H9 (cell line): ENCODE data around the gene GIPC2. TPM values are rescaled to one million over a fixed set of nuclear protein-coding genes. Genes with fewer than 3 reads are reported as not detected.

Experiments used
- DNase-seq: peaks from one replicate; pipeline ENCODE4 v3.0.0-alpha.2; 2017
- H2AFZ ChIP-seq: one replicate; pipeline ENCODE4 v1.6.1; 2013; ENCODE audit warnings: mild to moderate bottlenecking, low read length, control low read depth, moderate library complexity
- H2AK5ac ChIP-seq: 2 replicates; pipeline ENCODE4 v1.6.1; 2013; ENCODE audit warnings: low read length, control low read depth, mixed read lengths; ENCODE audit not compliant: insufficient read length
- H2BK120ac ChIP-seq: one replicate; pipeline ENCODE4 v1.6.1; 2013; ENCODE audit warnings: low read depth, mild to moderate bottlenecking, low read length, control low read depth, inconsistent platforms; ENCODE audit not compliant: poor library complexity, severe bottlenecking
- H2BK12ac ChIP-seq: 2 replicates; pipeline ENCODE4 v1.6.1; 2013; ENCODE audit warnings: low read length, control low read depth, mixed read lengths, low read depth; ENCODE audit not compliant: insufficient read length
- H2BK15ac ChIP-seq: 2 replicates; pipeline ENCODE4 v1.6.1; 2013; ENCODE audit warnings: low read depth, low read length, control low read depth
- H2BK20ac ChIP-seq: one replicate; pipeline ENCODE4 v1.6.1; 2013; ENCODE audit warnings: low read depth, mild to moderate bottlenecking, low read length, control low read depth, inconsistent platforms; ENCODE audit not compliant: poor library complexity, severe bottlenecking
- H2BK5ac ChIP-seq: 2 replicates; pipeline ENCODE4 v1.6.1; 2013; ENCODE audit warnings: low read length, control low read depth, mixed read lengths; ENCODE audit not compliant: insufficient read length
- H3K14ac ChIP-seq: 2 replicates; pipeline ENCODE4 v1.6.1; 2013; ENCODE audit warnings: low read length, control low read depth; ENCODE audit not compliant: insufficient read depth
- H3K18ac ChIP-seq: 2 replicates; pipeline ENCODE4 v1.6.1; 2013; ENCODE audit warnings: low read depth, mild to moderate bottlenecking, mixed read lengths, low read length, control low read depth; ENCODE audit not compliant: insufficient read length
- H3K23ac ChIP-seq: 2 replicates; pipeline ENCODE4 v1.6.1; 2013; ENCODE audit warnings: low read length, control low read depth, mixed read lengths, low read depth; ENCODE audit not compliant: insufficient read length
- H3K23me2 ChIP-seq: 2 replicates; pipeline ENCODE4 v1.6.1; 2013; ENCODE audit warnings: low read depth, mild to moderate bottlenecking, mixed read lengths, low read length, control low read depth; ENCODE audit not compliant: insufficient read length, poor library complexity, severe bottlenecking
- H3K27ac ChIP-seq: 2 replicates; pipeline ENCODE4 v1.5.1; 2013; ENCODE audit warnings: low read length, control low read depth, mixed read lengths, low read depth; ENCODE audit not compliant: insufficient read length
- H3K27me3 ChIP-seq: 2 replicates; pipeline ENCODE4 v1.6.1; 2013; ENCODE audit warnings: low read length, control low read depth, inconsistent platforms; ENCODE audit not compliant: insufficient read depth
- H3K4ac ChIP-seq: 2 replicates; pipeline ENCODE4 v1.6.1; 2013; ENCODE audit warnings: low read depth, mild to moderate bottlenecking, control low read depth, inconsistent platforms, low read length, moderate library complexity
- H3K4me1 ChIP-seq: 2 replicates; pipeline ENCODE4 v1.6.1; 2013; ENCODE audit warnings: low read length, control low read depth, inconsistent platforms; ENCODE audit not compliant: insufficient read depth
- H3K4me2 ChIP-seq: 2 replicates; pipeline ENCODE4 v1.6.1; 2013; ENCODE audit warnings: low read length, control low read depth, mixed read lengths; ENCODE audit not compliant: insufficient read length, insufficient read depth
- H3K56ac ChIP-seq: 2 replicates; pipeline ENCODE4 v1.6.1; 2013; ENCODE audit warnings: low read depth, mild to moderate bottlenecking, mixed read lengths, low read length, control low read depth; ENCODE audit not compliant: insufficient read length
- H3K79me1 ChIP-seq: 2 replicates; pipeline ENCODE4 v1.6.1; 2013; ENCODE audit warnings: low read depth, mild to moderate bottlenecking, moderate library complexity, low read length, control low read depth, inconsistent platforms; ENCODE audit not compliant: insufficient read depth, poor library complexity, severe bottlenecking
- H3K79me2 ChIP-seq: 2 replicates; pipeline ENCODE4 v1.6.1; 2013; ENCODE audit warnings: low read length, control low read depth, inconsistent platforms; ENCODE audit not compliant: insufficient read depth
- H3K9ac ChIP-seq: 2 replicates; pipeline ENCODE4 v1.6.1; 2013; ENCODE audit warnings: low read length, control low read depth, mixed read lengths; ENCODE audit not compliant: insufficient read length; ENCODE audit errors: extremely low read depth
- H3K9me3 ChIP-seq: one replicate; pipeline ENCODE4 v1.6.1; 2013; ENCODE audit warnings: low read depth, low read length, inconsistent platforms; ENCODE audit not compliant: control insufficient read depth
- H3T11ph ChIP-seq: one replicate; pipeline ENCODE4 v1.6.1; 2013; ENCODE audit warnings: mild to moderate bottlenecking, low read length, control low read depth, inconsistent platforms
- H4K20me1 ChIP-seq: one replicate; pipeline ENCODE4 v1.6.1; 2013; ENCODE audit not compliant: control insufficient read depth, insufficient read length, insufficient read depth
- H4K5ac ChIP-seq: 2 replicates; pipeline ENCODE4 v1.6.1; 2013; ENCODE audit warnings: low read depth, mild to moderate bottlenecking, mixed read lengths, low read length, control low read depth; ENCODE audit not compliant: insufficient read length
- H4K8ac ChIP-seq: replicated peaks from 2 replicates; pipeline ENCODE4 v1.6.1; 2013; ENCODE audit warnings: low read length, control low read depth, mixed read lengths, low read depth; ENCODE audit not compliant: insufficient read length
- H4K91ac ChIP-seq: 2 replicates; pipeline ENCODE4 v1.6.1; 2013; ENCODE audit warnings: low read depth, mild to moderate bottlenecking, moderate library complexity, mixed read lengths, low read length, control low read depth; ENCODE audit not compliant: insufficient read length
- H3K27ac Mint-ChIP-seq, 3 experiments: 2 replicates in 2 of 3; 3 replicates in 1 of 3; pipeline ENCODE4 v1.8.0; 2020 to 2021; ENCODE audit warnings: mixed read lengths in 3 of 3, mild to moderate bottlenecking in 1 of 3, moderate library complexity in 1 of 3
- H3K27me3 Mint-ChIP-seq: 2 replicates; pipeline ENCODE4 v1.8.0; 2021; ENCODE audit warnings: low read depth, mild to moderate bottlenecking, moderate library complexity, mixed read lengths
- H3K36me3 Mint-ChIP-seq, 3 experiments: 2 replicates in 2 of 3; 3 replicates in 1 of 3; pipeline ENCODE4 v1.8.0; 2020 to 2021; ENCODE audit warnings: low read depth in 3 of 3, mixed read lengths in 3 of 3; ENCODE audit not compliant: insufficient read depth in 1 of 3
- H3K4me1 Mint-ChIP-seq, 2 experiments: 2 replicates each; pipeline ENCODE4 v1.8.0; 2020; ENCODE audit warnings: mixed read lengths in 2 of 2
- H3K4me3 Mint-ChIP-seq, 2 experiments: 2 replicates in 1 of 2; 3 replicates in 1 of 2; pipeline ENCODE4 v1.8.0; 2020 to 2021; ENCODE audit warnings: mild to moderate bottlenecking in 2 of 2, mixed read lengths in 2 of 2, moderate library complexity in 1 of 2
- H3K9me3 Mint-ChIP-seq, 2 experiments: 2 replicates in 1 of 2; 3 replicates in 1 of 2; pipeline ENCODE4 v1.8.0; 2020; ENCODE audit warnings: mild to moderate bottlenecking in 2 of 2, mixed read lengths in 2 of 2, moderate library complexity in 1 of 2
- CTCF ChIP-seq: fragments of 200-600 bp; sonication (generic); conservative IDR thresholded peaks from 3 replicates; pipeline ENCODE4 v1.8.0; 2021; ENCODE audit warnings: antibody characterized with exemption, mild to moderate bottlenecking
- total RNA-seq: library from RNA; stranded (reverse); gene quantifications from 2 replicates; pipeline ENCODE4 v1.2.1, GENCODE V29; 2021

GIPC2 gene
- total RNA-seq, 1 experiment from 2014 or later: 0.85 TPM

GRCh38 chr1:78168306-78168705, 122.5 kb downstream of the GIPC2 start:
- no peak overlapping the region for H3K4me3 Mint-ChIP-seq
- peak overlapping the region in 1 of 3 experiments; percentile 21; a peak in 2 of 7 replicates for H3K27ac Mint-ChIP-seq
- H4K91ac ChIP-seq: no peak overlapping the region
- H3K27me3 Mint-ChIP-seq: peaks cover 4% of the 10 kb centered on the region; the same call in 1 of the 2 replicates
- no peaks in the 10 kb centered on the region for H3K23me2 ChIP-seq
- H3K23ac ChIP-seq: no peak overlapping the region
- H2BK12ac ChIP-seq: no peak overlapping the region
- no peak overlapping the region for H2BK20ac ChIP-seq
- no peak overlapping the region for H2AK5ac ChIP-seq
- H3K9me3 Mint-ChIP-seq: no peaks in the 10 kb centered on the region
- H4K20me1 ChIP-seq: no peaks in the 10 kb centered on the region
- no peaks in the 10 kb centered on the region for H3K4me1 Mint-ChIP-seq
- DNase-seq: no peak
- no peak overlapping the region for H2AFZ ChIP-seq
- no peak overlapping the region for H3K4me2 ChIP-seq
- H2BK15ac ChIP-seq: no peak overlapping the region
- no peaks in the 10 kb centered on the region for H3K36me3 Mint-ChIP-seq
- H3K79me2 ChIP-seq: no peaks in the 10 kb centered on the region
- no peaks in the 10 kb centered on the region for H3K9me3 ChIP-seq
- no peak overlapping the region for H3K18ac ChIP-seq
- H3K14ac ChIP-seq: no peak overlapping the region
- H3K79me1 ChIP-seq: no peaks in the 10 kb centered on the region
- no peak overlapping the region for H3K4ac ChIP-seq
- H3K27me3 ChIP-seq: no peaks in the 10 kb centered on the region
- H3K27ac ChIP-seq: no peak overlapping the region
- H3K9ac ChIP-seq: no peak overlapping the region
- H2BK120ac ChIP-seq: no peak overlapping the region
- no peak overlapping the region for H2BK5ac ChIP-seq
- no peaks in the 10 kb centered on the region for H3K4me1 ChIP-seq
- H4K8ac ChIP-seq: no peak overlapping the region
- no peak for TF ChIP-seq CTCF
- no peak overlapping the region for H3K56ac ChIP-seq
- no peak overlapping the region for H3T11ph ChIP-seq
- no peak overlapping the region for H4K5ac ChIP-seq
